NCI-H748 treated with DMSO at 0.1 percent for 48 hours (cell line): ENCODE results near the gene OR4D1.
"Not testable (repeated sequence)": the region's sequence is repeated elsewhere in the genome, so short reads cannot be mapped to it uniquely, and the experiment has no call there.

ENCODE experiments used
- DNase-seq: peaks from one replicate; lab custom pipeline; 2025; lab: John Stamatoyannopoulos, UW

OR4D1 gene

GRCh38 chr17:58147930-58148434, at the start of gene OR4D1:
Gene OR4D1, plus strand, starts transcription at chr17:58148384. Its CDS starts 6,770 bp downstream, at chr17:58155154.
- DNase-seq, result no peak

GRCh38 chr17:58100506-58100905, 47.7 kb upstream of the OR4D1 start:
- no peak for DNase-seq

GRCh38 chr17:58101898-58102297, 46.3 kb upstream of the OR4D1 start:
- not testable (repeated sequence) for DNase-seq

- no peak for DNase-seq
Observed at GRCh38 chr17:58105093-58105492, 43.1 kb upstream of the OR4D1 start.

- no peak for DNase-seq
Observed at GRCh38 chr17:58107306-58107705, 40.9 kb upstream of the OR4D1 start.

- DNase-seq, result no peak
Observed at GRCh38 chr17:58109197-58109596, 39.0 kb upstream of the OR4D1 start.

- no peak for DNase-seq
Observed at GRCh38 chr17:58110012-58110411, 38.2 kb upstream of the OR4D1 start.

GRCh38 chr17:58111676-58112075, 36.5 kb upstream of the OR4D1 start:
- no peak for DNase-seq

GRCh38 chr17:58112970-58113631, 35.1 kb upstream of the OR4D1 start:
- peak; percentile 68 for DNase-seq

GRCh38 chr17:58113947-58114346, 34.2 kb upstream of the OR4D1 start:
- DNase-seq, result no peak

- DNase-seq, result no peak
Observed at GRCh38 chr17:58117382-58117781, 30.8 kb upstream of the OR4D1 start.

GRCh38 chr17:58119491-58119890, 28.7 kb upstream of the OR4D1 start:
- no peak for DNase-seq

GRCh38 chr17:58120195-58120822, 27.9 kb upstream of the OR4D1 start:
- DNase-seq, result no peak

- no peak for DNase-seq
Observed at GRCh38 chr17:58121925-58122324, 26.3 kb upstream of the OR4D1 start.

- no peak for DNase-seq
Observed at GRCh38 chr17:58127846-58128245, 20.3 kb upstream of the OR4D1 start.

GRCh38 chr17:58132697-58133096, 15.5 kb upstream of the OR4D1 start:
- not testable (repeated sequence) for DNase-seq

GRCh38 chr17:58136669-58137279, 11.4 kb upstream of the OR4D1 start:
- no peak for DNase-seq

- DNase-seq, result no peak
Observed at GRCh38 chr17:58141505-58141904, 6.7 kb upstream of the OR4D1 start.

GRCh38 chr17:58143335-58143734, 4.8 kb upstream of the OR4D1 start:
- not testable (repeated sequence) for DNase-seq

- no peak for DNase-seq
Observed at GRCh38 chr17:58144801-58145200, 3.4 kb upstream of the OR4D1 start.

- no peak for DNase-seq
Observed at GRCh38 chr17:58148609-58149008, 425 bp downstream of the OR4D1 start.

GRCh38 chr17:58150394-58150793, 2.2 kb downstream of the OR4D1 start:
- DNase-seq, result no peak

GRCh38 chr17:58153046-58153445, 4.9 kb downstream of the OR4D1 start:
- no peak for DNase-seq
